Stimulated activated CD4-positive, alpha-beta T cell treated with anti-CD3 and anti-CD28 coated beads, TNF-alpha, amount 100 ng/mL, for 48 hours (primary cell): ENCODE data around the gene GPR26.

Source experiments
- DNase-seq, 3 donors: peaks; one replicate each; pipeline ENCODE4 v3.0.0-alpha.2; 2020; ENCODE audit warnings: low read depth in 3 of 3

The GPR26 gene

DNA sequence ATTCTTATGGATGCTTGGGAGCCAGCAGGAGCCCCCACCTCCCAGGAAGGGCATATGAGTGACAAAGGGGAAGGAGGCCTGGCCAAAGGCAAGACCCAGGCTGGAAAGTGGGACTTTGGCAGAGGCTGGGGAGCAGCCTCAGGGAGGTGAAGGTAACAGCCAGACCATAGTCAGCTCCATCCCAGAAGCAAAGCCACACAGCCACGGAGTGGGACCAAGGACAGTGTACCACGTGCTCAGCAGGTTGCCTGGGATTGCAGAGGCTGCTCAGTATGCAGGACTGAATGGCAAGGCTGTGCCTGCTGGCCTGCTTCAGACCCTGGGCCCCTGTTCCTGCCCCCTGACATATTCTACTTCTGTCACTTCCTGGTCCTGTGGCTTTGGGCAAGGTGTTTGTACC, 17.6 kb upstream of the GPR26 start:
- DNase-seq: no peak

DNA sequence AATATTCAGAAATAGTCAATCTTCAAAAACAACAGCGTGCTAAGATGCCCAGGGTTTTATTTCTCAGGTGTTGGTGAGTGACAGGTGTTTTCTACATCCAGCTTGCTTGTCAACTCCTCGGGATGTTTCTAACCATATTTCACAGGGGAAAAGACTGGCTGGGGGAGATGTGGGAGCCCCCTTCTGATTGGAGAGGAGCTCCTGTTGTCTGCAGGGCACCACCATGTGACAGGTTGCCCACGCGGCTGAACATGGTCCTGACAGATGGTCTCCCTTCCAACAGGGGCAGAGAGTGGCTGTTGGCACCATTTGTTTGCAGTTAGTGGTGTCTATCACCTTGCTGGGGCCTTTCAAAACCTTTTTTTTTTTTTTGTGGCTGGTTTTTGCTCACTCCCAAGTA, 16.5 kb upstream of the GPR26 start:
- no peak for DNase-seq

GRCh38 chr10:123651421-123652047, 14.6 kb upstream of the GPR26 start:
- no peak for DNase-seq

GRCh38 chr10:123655751-123656150, 10.4 kb upstream of the GPR26 start:
- no peak for DNase-seq

DNA sequence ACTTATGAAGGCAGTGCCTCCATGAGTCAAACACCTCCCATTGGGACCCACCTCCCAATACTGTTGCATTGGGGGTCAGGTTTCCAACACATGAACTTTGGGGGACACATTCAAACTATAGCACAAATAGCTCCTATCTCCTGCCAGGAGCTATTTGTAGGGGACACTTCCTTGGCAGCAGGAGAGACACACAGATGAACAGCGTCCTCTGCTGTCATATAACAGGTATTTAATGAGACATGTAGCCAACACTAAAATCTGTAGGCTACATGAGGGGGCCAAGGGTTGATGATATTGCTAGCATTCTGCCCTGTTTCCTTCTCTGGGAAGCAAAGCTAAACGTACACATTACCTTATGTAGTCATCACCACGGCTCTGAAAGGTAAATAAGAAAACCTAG, 2.6 kb upstream of the GPR26 start:
- DNase-seq: no peak

DNA sequence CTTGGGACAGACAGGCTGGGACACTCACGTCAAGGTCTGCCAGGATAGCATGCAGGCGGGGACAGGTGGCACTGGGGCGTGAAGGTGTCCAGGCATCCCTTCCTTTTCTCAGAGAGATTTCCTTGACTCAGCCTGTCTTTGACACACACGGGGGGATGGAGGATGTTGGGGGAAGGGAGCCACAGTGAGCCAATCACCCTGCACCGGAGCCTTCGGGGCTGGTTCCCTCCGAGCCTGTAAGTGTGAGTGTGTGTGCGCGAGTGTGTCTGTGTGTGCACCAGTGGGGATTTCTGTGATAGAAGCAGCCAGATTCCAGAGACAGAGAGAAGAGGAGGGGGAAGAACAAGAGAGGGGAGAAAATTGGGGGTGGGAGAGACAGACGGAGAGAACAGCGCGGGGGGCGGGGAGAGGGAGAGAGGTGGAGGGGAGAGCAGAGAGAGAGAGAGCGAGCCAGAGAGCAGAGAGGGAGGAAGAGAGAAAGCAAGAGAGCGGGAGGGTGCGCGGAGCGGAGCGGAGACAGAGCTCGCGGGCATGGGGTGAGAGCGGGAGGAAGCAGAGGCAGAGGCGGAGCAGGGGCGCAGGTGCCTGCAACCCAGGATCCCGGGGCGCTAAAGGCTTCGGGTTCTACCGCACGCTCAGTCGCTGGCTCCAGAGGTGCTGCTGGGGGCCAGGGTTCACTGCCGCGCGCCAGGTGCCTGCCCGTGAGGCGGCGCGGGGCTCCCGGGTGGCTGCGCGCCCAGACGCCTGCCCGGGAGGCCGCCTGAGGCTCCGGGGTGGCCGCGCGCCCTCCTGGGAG, 466 bp upstream of the GPR26 start:
- DNase-seq: no peak

GRCh38 chr10:123669886-123670285, 3.7 kb downstream of the GPR26 start:
- no peak for DNase-seq

- DNase-seq: no peak
Measured at GRCh38 chr10:123673198-123673597, 7.0 kb downstream of the GPR26 start.

- no peak for DNase-seq
Measured at GRCh38 chr10:123674741-123675140, 8.6 kb downstream of the GPR26 start.

- DNase-seq: no peak
Measured at GRCh38 chr10:123675811-123676210, 9.7 kb downstream of the GPR26 start.

GRCh38 chr10:123677556-123677955, 11.4 kb downstream of the GPR26 start:
- no peak for DNase-seq

GRCh38 chr10:123678376-123678775, 12.2 kb downstream of the GPR26 start:
- no peak for DNase-seq

- no peak for DNase-seq
Measured at GRCh38 chr10:123681285-123681684, 15.1 kb downstream of the GPR26 start.

DNA sequence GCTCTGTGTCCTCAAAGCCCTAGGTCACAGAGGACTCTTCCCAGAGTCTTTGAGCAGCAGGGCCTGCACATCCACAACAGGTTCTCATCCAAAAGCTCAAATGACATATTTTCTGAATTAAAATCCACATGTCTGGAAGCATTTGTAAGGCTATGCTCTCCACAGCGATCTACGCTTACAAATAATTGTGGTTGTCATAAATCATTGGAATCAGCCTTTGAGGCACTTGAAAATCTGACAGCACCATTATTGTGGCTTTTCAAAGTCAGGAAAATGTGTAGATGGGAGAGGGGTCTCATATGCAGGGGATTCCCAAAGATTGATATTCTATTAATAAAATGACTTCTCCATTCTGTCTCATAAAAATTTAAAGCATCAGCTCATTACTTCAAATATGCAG, 16.3 kb downstream of the GPR26 start:
- DNase-seq: no peak

- DNase-seq: no peak
Measured at GRCh38 chr10:123683459-123683858, 17.3 kb downstream of the GPR26 start.

DNA sequence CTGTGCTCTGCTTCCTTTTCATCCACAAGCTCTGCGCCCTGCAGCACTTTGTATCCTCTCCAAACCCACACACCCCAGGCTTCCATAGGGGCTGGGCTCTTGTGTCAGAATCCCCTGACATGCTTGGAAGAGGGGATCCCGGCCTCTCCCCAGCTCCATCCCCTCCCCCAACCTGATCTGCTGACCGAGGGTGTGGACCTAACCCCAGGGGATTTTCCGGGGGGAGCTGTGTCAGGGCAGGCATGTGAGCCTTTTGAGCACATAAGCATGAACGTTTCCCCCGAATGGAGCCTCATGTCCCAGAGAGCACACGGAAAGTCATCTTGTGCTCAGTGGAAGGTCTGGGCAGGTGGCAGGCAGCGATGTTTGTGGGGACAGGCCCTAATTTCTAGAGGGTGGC, 17.7 kb downstream of the GPR26 start:
- no peak for DNase-seq

DNA sequence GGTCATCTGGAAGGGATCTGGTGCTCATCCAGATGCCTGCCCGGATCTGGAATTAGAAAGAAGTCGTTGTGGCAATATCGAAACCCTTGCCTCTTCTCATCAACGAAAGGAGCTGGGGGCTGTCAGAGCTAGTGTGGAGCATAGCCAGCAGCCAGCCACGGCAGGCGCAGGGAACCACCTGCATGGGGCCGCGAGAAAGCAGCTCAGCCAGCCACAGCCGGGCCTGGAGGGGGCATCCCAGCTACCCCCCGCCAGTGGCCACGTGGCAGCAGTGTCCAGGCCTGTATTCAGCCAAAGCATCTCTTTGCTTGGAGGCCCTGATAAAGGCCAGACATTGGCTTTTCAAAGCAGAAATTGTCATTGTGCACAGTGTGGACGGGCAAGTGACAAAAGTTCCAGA, 19.1 kb downstream of the GPR26 start:
- DNase-seq: no peak

GRCh38 chr10:123687758-123688157, 21.6 kb downstream of the GPR26 start:
- no peak for DNase-seq

DNA sequence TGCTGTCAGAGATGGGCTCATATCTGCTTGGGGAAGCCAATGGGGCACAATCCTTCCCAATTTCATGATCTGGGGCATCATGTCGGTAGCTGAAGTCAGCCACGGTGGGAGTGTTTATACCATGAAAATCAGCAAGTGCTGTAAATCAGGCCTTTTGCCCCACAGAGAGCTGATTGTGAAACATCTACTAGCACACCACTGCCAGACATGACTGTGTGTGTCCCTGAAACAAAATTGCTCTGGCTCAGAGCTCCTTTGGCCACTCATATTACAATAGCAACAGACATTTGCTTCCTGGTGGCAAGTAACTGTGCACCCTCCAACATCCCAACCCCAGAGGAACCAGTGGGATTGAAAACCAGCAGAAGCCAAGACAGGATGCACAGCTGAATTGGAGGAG, 23.7 kb downstream of the GPR26 start:
- DNase-seq: no peak

DNA sequence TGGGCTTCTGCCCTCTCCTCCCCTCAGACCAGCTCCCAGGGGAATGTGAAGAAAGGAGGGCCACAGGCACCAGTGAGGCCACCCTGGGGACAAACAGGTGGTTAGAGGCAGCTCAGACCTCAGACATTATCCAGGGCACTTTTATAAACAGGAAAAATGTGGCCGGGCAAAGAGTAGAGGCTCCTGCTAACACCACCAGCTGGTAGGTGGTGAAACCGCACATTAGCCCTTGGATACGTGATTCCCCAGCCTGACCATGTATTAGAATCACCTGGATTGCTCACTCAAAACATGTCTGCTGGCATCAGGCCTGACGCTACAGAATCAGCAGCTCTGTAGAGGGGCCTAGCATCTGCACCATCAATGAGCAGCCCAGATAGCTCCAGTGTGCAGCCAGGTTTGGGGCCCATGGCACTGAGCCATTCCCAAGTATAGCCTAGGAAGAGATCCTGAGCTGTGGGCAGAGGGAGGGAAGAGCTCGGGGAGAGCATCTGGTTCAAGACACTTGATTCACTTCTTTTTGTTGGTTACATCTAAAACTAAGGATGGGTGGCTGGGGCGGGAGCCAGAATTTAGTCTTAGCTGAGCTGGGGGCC, 37.1 kb downstream of the GPR26 start:
- DNase-seq: no peak

- DNase-seq: no peak
Measured at GRCh38 chr10:123704076-123704475, 37.9 kb downstream of the GPR26 start.

DNA sequence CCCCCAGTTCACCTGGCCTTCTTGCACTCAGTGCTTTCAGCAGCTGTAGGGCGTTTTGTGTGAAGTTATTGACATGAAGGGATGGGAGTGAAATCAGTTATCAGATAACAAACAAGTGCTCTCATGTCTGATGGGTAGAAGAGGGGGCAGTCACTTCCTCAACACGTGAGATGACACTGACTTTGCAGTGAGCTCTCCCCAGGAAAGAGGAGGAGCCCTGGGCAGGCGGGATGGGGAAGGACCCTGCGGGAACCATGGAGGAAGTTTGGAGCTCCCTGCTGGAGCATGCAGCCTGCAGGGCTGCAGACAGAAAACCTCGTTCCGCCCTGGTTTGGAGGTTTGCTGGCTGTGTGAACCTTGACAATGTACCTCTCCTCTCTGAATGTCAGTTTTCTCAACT, 38.7 kb downstream of the GPR26 start:
- no peak for DNase-seq

GRCh38 chr10:123706236-123706635, 40.1 kb downstream of the GPR26 start:
- no peak for DNase-seq
